Retina (tissue), 1 donor: ENCODE results near the gene GPR84.
"Not testable (repeated sequence)": the region's sequence is repeated elsewhere in the genome, so short reads cannot be mapped to it uniquely, and the experiment has no call there.

Source experiments
- DNase-seq: peaks from one replicate; pipeline ENCODE4 v3.0.0-alpha.2; 2016

Gene GPR84

GRCh38 chr12:54354271-54354670 is 10.0 kb downstream of the GPR84 start:
- DNase-seq = not testable (repeated sequence)

- DNase-seq = peak; percentile 38
Observed at GRCh38 chr12:54352891-54353874, 11.1 kb downstream of the GPR84 start.

- DNase-seq = peak; percentile 73
Observed at GRCh38 chr12:54352022-54352531, 12.2 kb downstream of the GPR84 start.

- no peak for DNase-seq
Observed at GRCh38 chr12:54351341-54351740, 12.9 kb downstream of the GPR84 start.

GRCh38 chr12:54350743-54351142 is 13.5 kb downstream of the GPR84 start:
- DNase-seq = no peak

GRCh38 chr12:54349679-54350078 is 14.6 kb downstream of the GPR84 start:
- DNase-seq = no peak

- DNase-seq = no peak
Observed at GRCh38 chr12:54349036-54349435, 15.2 kb downstream of the GPR84 start.

GRCh38 chr12:54341378-54342300 is 22.6 kb downstream of the GPR84 start:
- no peak for DNase-seq

- no peak for DNase-seq
Observed at GRCh38 chr12:54340846-54341245, 23.4 kb downstream of the GPR84 start.

- DNase-seq = no peak
Observed at GRCh38 chr12:54338698-54339296, 25.5 kb downstream of the GPR84 start.

- DNase-seq = no peak
Observed at GRCh38 chr12:54337854-54338650, 26.2 kb downstream of the GPR84 start.

GRCh38 chr12:54337280-54337842 is 26.9 kb downstream of the GPR84 start:
- DNase-seq = no peak

GRCh38 chr12:54333420-54334034 is 30.8 kb downstream of the GPR84 start:
- DNase-seq = no peak

GRCh38 chr12:54331461-54331860 is 32.8 kb downstream of the GPR84 start:
- DNase-seq = no peak

GRCh38 chr12:54330442-54330841 is 33.8 kb downstream of the GPR84 start:
- DNase-seq = no peak

GRCh38 chr12:54329759-54330158 is 34.5 kb downstream of the GPR84 start:
- DNase-seq = no peak

- DNase-seq = no peak
Observed at GRCh38 chr12:54328595-54329337, 35.5 kb downstream of the GPR84 start.

GRCh38 chr12:54325442-54326109 is 38.7 kb downstream of the GPR84 start:
- DNase-seq = not testable (repeated sequence)

- DNase-seq = peak; percentile 95
Observed at GRCh38 chr12:54324617-54325441, 39.5 kb downstream of the GPR84 start, which contains the start of gene COPZ1. COPZ1 (plus strand) TSS chr12:54325131; CDS start chr12:54325164, 33 bp downstream.
